BJ (cell line): ENCODE results near the gene PHACTR1. TPM values are rescaled to one million over a fixed set of nuclear protein-coding genes. Genes with fewer than 3 reads are reported as not detected.
A peak's percentile ranks its signal among the peaks of the same experiment; 100 is the strongest.

Source experiments
- CTCF ChIA-PET: fragments of 350-600 bp; formaldehyde crosslinking; extraction: SDS; loops from one replicate; lab custom pipeline; 2021; ENCODE audit warnings: antibody characterized with exemption, inconsistent platforms; lab: Yijun Ruan, JAX
- POLR2A ChIA-PET: fragments of 300-600 bp; sonication (Branson Sonifier 250); formaldehyde crosslinking; extraction: SDS; loops from one replicate; lab custom pipeline; 2021; ENCODE audit warnings: antibody characterized with exemption; lab: Charles Lee
- DNase-seq: peaks from one replicate; pipeline ENCODE4 v3.0.0-alpha.2; 2011; ENCODE audit warnings: low read depth
- H3K27me3 ChIP-seq: 2 replicates; pipeline ENCODE4 v1.6.0; 2011; ENCODE audit warnings: low read length; ENCODE audit not compliant: control insufficient read depth, insufficient read depth
- H3K36me3 ChIP-seq: 2 replicates; pipeline ENCODE4 v1.5.1; 2011; ENCODE audit warnings: low read length; ENCODE audit not compliant: control insufficient read depth, insufficient read depth
- H3K4me3 ChIP-seq: 2 replicates; pipeline ENCODE4 v1.5.1; 2011; ENCODE audit warnings: low read depth, mild to moderate bottlenecking, control low read depth, low read length
- CTCF ChIP-seq: IDR thresholded peaks from 2 replicates; pipeline ENCODE4 v1.5.1; 2011; ENCODE audit warnings: low read depth, mild to moderate bottlenecking, control low read depth, inconsistent platforms, low read length, moderate library complexity; ENCODE audit not compliant: insufficient read depth
- polyA plus RNA-seq: library from polyadenylated mRNA; depleted of rRNA; stranded (reverse); fragments of >200 nt; gene quantifications from 2 replicates; pipeline ENCODE4 v1.2.3, GENCODE V29; 2011

The PHACTR1 gene
- polyA plus RNA-seq, 1 experiment, result 0.40 TPM

GRCh38 chr6:12947151-12947871 lies 230.7 kb downstream of the PHACTR1 start:
- no peaks in the 10 kb centered on the region for H3K36me3 ChIP-seq
- DNase-seq, result peak; percentile 44
- POLR2A ChIA-PET, result no interaction called here
- no peak overlapping the region for H3K4me3 ChIP-seq
- no peaks in the 10 kb centered on the region for H3K27me3 ChIP-seq
- CTCF ChIA-PET, result no interaction called here
- TF ChIP-seq CTCF, result no peak

- H3K36me3 ChIP-seq, result no peaks in the 10 kb centered on the region
- ChIA-PET POLR2A (no interaction called here), CTCF (interaction anchor here (1.0 kb wide), 1 partner anchor 13 kb away, joined by 3 read pairs; no protein-coding TSS in a partner anchor)
- H3K4me3 ChIP-seq, result no peak overlapping the region
- H3K27me3 ChIP-seq, result no peaks in the 10 kb centered on the region
- DNase-seq, result no peak
- TF ChIP-seq CTCF, result no peak
Measured at GRCh38 chr6:12947967-12948366, 231.4 kb downstream of the PHACTR1 start.

GRCh38 chr6:12950976-12951375 lies 234.4 kb downstream of the PHACTR1 start:
- Histone ChIP-seq H3K27me3 (no peaks in the 10 kb centered on the region), H3K36me3 (no peaks in the 10 kb centered on the region), H3K4me3 (no peak overlapping the region)
- no peak for TF ChIP-seq CTCF
- CTCF ChIA-PET, result interaction anchor here (1.5 kb wide), 1 partner anchor 11 kb away, joined by 4 read pairs; no protein-coding TSS in a partner anchor
- DNase-seq, result no peak
- POLR2A ChIA-PET, result no interaction called here

- H3K27me3 ChIP-seq, result no peaks in the 10 kb centered on the region
- DNase-seq, result no peak
- no peaks in the 10 kb centered on the region for H3K36me3 ChIP-seq
- no peak overlapping the region for H3K4me3 ChIP-seq
- no peak for TF ChIP-seq CTCF
- ChIA-PET CTCF (interaction anchor here (1.5 kb wide), 1 partner anchor 12 kb away, joined by 4 read pairs; no protein-coding TSS in a partner anchor), POLR2A (no interaction called here)
Measured at GRCh38 chr6:12951415-12951814, 234.8 kb downstream of the PHACTR1 start.

- TF ChIP-seq CTCF, result no peak
- ChIA-PET POLR2A (no interaction called here), CTCF (no interaction called here)
- Histone ChIP-seq H3K4me3 (no peak overlapping the region), H3K36me3 (no peaks in the 10 kb centered on the region), H3K27me3 (no peaks in the 10 kb centered on the region)
- DNase-seq, result no peak
Measured at GRCh38 chr6:12952318-12952717, 235.8 kb downstream of the PHACTR1 start.
